Stomach (tissue), 19 donors: ENCODE measurements around the gene PAFAH1B1. TPM values are rescaled to one million over a fixed set of nuclear protein-coding genes. Genes with fewer than 3 reads are reported as not detected.
A peak's percentile ranks its signal among the peaks of the same experiment; 100 is the strongest.
"Not testable (repeated sequence)": the region's sequence is repeated elsewhere in the genome, so short reads cannot be mapped to it uniquely, and the experiment has no call there.

Experiments
- DNase-seq, 2 donors: peaks; one replicate each; pipeline versions ENCODE4 v3.0.0 to v3.0.0-alpha.2; 2013 to 2019
- H3K27ac ChIP-seq, 5 donors: fragments of 200-600 bp in 4 of 5; sonication (generic) in 4 of 5; one replicate each; pipeline ENCODE4 v1.5.1; 2013 to 2019; ENCODE audit warnings: mild to moderate bottlenecking in 1 of 5, moderate library complexity in 1 of 5
- H3K27me3 ChIP-seq, 3 donors: fragments of 200-600 bp; sonication (generic); one replicate each; pipeline ENCODE4 v1.5.1; 2017 to 2019; ENCODE audit warnings: mixed run types in 1 of 3
- H3K36me3 ChIP-seq, 4 donors: fragments of 200-600 bp; sonication (generic); 1 replicate in 3 of 4; 2 replicates in 1 of 4; pipeline ENCODE4 v1.5.1; 2016 to 2019
- H3K4me1 ChIP-seq, 4 donors: fragments of 200-600 bp; sonication (generic); one replicate each; pipeline ENCODE4 v1.5.1; 2016 to 2019
- H3K4me3 ChIP-seq, 4 donors: fragments of 200-600 bp; sonication (generic) in 3 of 4; one replicate each; pipeline ENCODE4 v1.5.1; 2016 to 2019; ENCODE audit warnings: mild to moderate bottlenecking in 1 of 4
- H3K9me3 ChIP-seq, 4 donors: fragments of 200-600 bp; sonication (generic); one replicate each; pipeline ENCODE4 v1.5.1; 2016 to 2019
- CTCF ChIP-seq, 7 experiments: fragments of 450-650 bp in 4 of 7; fragments of 200-600 bp in 3 of 7; sonication (generic) in 3 of 7; IDR thresholded peaks; one replicate each; pipeline ENCODE4 v1.5.1; 2016 to 2019; ENCODE audit warnings: antibody characterized with exemption in 7 of 7, control low read depth in 2 of 7, mild to moderate bottlenecking in 1 of 7
- EP300 ChIP-seq: sonication (generic); formaldehyde crosslinking; IDR thresholded peaks from one replicate; pipeline ENCODE4 v1.6.1; 2017; ENCODE audit warnings: antibody characterized with exemption
- POLR2A ChIP-seq, 4 donors: fragments of 450-650 bp; IDR thresholded peaks; one replicate each; pipeline ENCODE4 v1.6.1; 2016; ENCODE audit warnings: antibody characterized with exemption in 4 of 4, control low read depth in 2 of 4, mild to moderate bottlenecking in 1 of 4, moderate library complexity in 1 of 4
- POLR2AphosphoS5 ChIP-seq, 3 donors: sonication (generic); formaldehyde crosslinking; IDR thresholded peaks; one replicate each; pipeline ENCODE4 v1.6.1; 2016; ENCODE audit warnings: antibody characterized with exemption in 3 of 3
- WGBS, 5 donors: extraction: QIAGEN DNeasy Blood & Tissue Kit in 3 of 5; methylation state at CpG; one replicate each; pipeline versions ENCODE4 v1.1.5 to v1.1.7; 2013 to 2018; 5-methylcytosine and 5-hydroxymethylcytosine counted together
- intact Hi-C: fragments of 100-400 bp; cut with DNase I; formaldehyde crosslinking; loops from one replicate; pipeline ENCODE4 v1.15.1; 2023; ENCODE audit warnings: low total_unique reads
- long read RNA-seq, 10 donors: transcript quantifications; one replicate each; lab custom pipeline, GENCODE V29; 2026
- polyA plus RNA-seq, 3 donors: library from polyadenylated mRNA; stranded (reverse); fragments of 200-250 nt; gene quantifications; one replicate each; pipeline ENCODE4 v1.2.3, GENCODE V29; 2013
- total RNA-seq, 5 donors: library from RNA; depleted of rRNA; stranded (reverse); fragments of >200 nt; gene quantifications; one replicate each; pipeline versions ENCODE4 v1.1.0 to v1.2.3, GENCODE V29; 2014 to 2016
- donor health status: healthy with polysubstance abuse.
- donor health status: Bipolar disorder and iron deficiency.
- donor health status: healthy.

PAFAH1B1 gene
- total RNA-seq (100 to 1,000 TPM in 3 of 5 donors, 10 to 100 TPM in 2; 34.8 to 264 (median 170) TPM), polyA plus RNA-seq (10 to 100 TPM; 22.5 to 38.0 (median 28.4) TPM)
- long read RNA-seq, donor 1, full-length matches to known transcripts, result 14 of 29 reads
- long read RNA-seq, donor 1, partial matches to known transcripts, result 15 of 29 reads
- long read RNA-seq, donor 1, other reads (novel, unspliced or antisense), result 0 of 29 reads
- long read RNA-seq, donor 2, full-length matches to known transcripts, result 30 of 30 reads
- long read RNA-seq, donor 2, partial matches to known transcripts, result 0 of 30 reads
- long read RNA-seq, donor 2, other reads (novel, unspliced or antisense), result 0 of 30 reads
- long read RNA-seq, donor 3, full-length matches to known transcripts, result 11 of 11 reads
- long read RNA-seq, donor 3, partial matches to known transcripts, result 0 of 11 reads
- long read RNA-seq, donor 3, other reads (novel, unspliced or antisense), result 0 of 11 reads
- long read RNA-seq, donor 4, full-length matches to known transcripts, result 1 of 1 reads
- long read RNA-seq, donor 4, partial matches to known transcripts, result 0 of 1 reads
- long read RNA-seq, donor 4, other reads (novel, unspliced or antisense), result 0 of 1 reads
- long read RNA-seq, donor 5, full-length matches to known transcripts, result 26 of 56 reads
- long read RNA-seq, donor 5, partial matches to known transcripts, result 30 of 56 reads
- long read RNA-seq, donor 5, other reads (novel, unspliced or antisense), result 0 of 56 reads
- long read RNA-seq, donor 6, full-length matches to known transcripts, result 47 of 67 reads
- long read RNA-seq, donor 6, partial matches to known transcripts, result 20 of 67 reads
- long read RNA-seq, donor 6, other reads (novel, unspliced or antisense), result 0 of 67 reads
- long read RNA-seq, donor 7, full-length matches to known transcripts, result 16 of 16 reads
- long read RNA-seq, donor 7, partial matches to known transcripts, result 0 of 16 reads
- long read RNA-seq, donor 7, other reads (novel, unspliced or antisense), result 0 of 16 reads
- long read RNA-seq, donor 8, full-length matches to known transcripts, result 19 of 24 reads
- long read RNA-seq, donor 8, partial matches to known transcripts, result 5 of 24 reads
- long read RNA-seq, donor 8, other reads (novel, unspliced or antisense), result 0 of 24 reads
- long read RNA-seq, donor 9, full-length matches to known transcripts, result 26 of 26 reads
- long read RNA-seq, donor 9, partial matches to known transcripts, result 0 of 26 reads
- long read RNA-seq, donor 9, other reads (novel, unspliced or antisense), result 0 of 26 reads
- long read RNA-seq, donor 10, full-length matches to known transcripts, result 11 of 11 reads
- long read RNA-seq, donor 10, partial matches to known transcripts, result 0 of 11 reads
- long read RNA-seq, donor 10, other reads (novel, unspliced or antisense), result 0 of 11 reads

- peak; percentile 92 to 98 for DNase-seq
- intact Hi-C loops, result no loop called here
- Histone ChIP-seq H3K36me3 (no peaks in the 10 kb centered on the region), H3K27ac (peak within 1 kb of the TSS; percentile 98 to 100 (median 99)), H3K27me3 (no peaks in the 10 kb centered on the region), H3K9me3 (no peaks in the 10 kb centered on the region), H3K4me3 (peak within 1 kb of the TSS; percentile 82 to 92 (median 91)), H3K4me1 (peaks cover 17 to 49% (median 43%) of the 10 kb centered on the region in 4 donors)
- WGBS, 5 donors, result 0 to 1% (median 0%) methylated on average over 33 to 81 of the region's 86 CpGs
- TF ChIP-seq POLR2AphosphoS5 (IDR thresholded peaks at IDR 0.05) (peak; percentile 56 to 93 (median 79)), CTCF (IDR thresholded peaks at IDR 0.05) (peak in 1 of 7 experiments; percentile 7), POLR2A (IDR thresholded peaks at IDR 0.05) (no peak)
These were observed at the start of gene PAFAH1B1 for GRCh38 chr17:2592971-2593820. Gene PAFAH1B1, plus strand, starts transcription at chr17:2593654. Its CDS starts 44,635 bp downstream, at chr17:2638289.

- H3K27ac ChIP-seq, result no peak overlapping the region
- no peaks in the 10 kb centered on the region for H3K9me3 ChIP-seq
- no peak overlapping the region for H3K4me3 ChIP-seq
- 62 to 73% (median 71%) methylated on average over 7 of the region's 7 CpGs for WGBS, 5 donors
- TF ChIP-seq CTCF (IDR thresholded peaks at IDR 0.05), result no peak
- no peak for TF ChIP-seq POLR2A (IDR thresholded peaks at IDR 0.05)
- no peak for TF ChIP-seq EP300
- no peak for TF ChIP-seq POLR2AphosphoS5 (IDR thresholded peaks at IDR 0.05)
- DNase-seq, result peak; percentile 16 to 37
- peaks cover 0 to 7% (median 0%) of the 10 kb centered on the region in 3 donors for H3K27me3 ChIP-seq
- intact Hi-C loops, result no loop called here
- H3K36me3 ChIP-seq, result no peaks in the 10 kb centered on the region
- peaks cover 0 to 12% (median 3%) of the 10 kb centered on the region in 4 donors for H3K4me1 ChIP-seq
These were observed 48.1 kb upstream of the PAFAH1B1 start for GRCh38 chr17:2545393-2545792.

- 67 to 81% (median 76%) methylated on average over 9 of the region's 9 CpGs for WGBS, 5 donors
- TF ChIP-seq CTCF (IDR thresholded peaks at IDR 0.05), result no peak
- no peak for TF ChIP-seq EP300
- no peak for TF ChIP-seq POLR2AphosphoS5 (IDR thresholded peaks at IDR 0.05)
- no peak for TF ChIP-seq POLR2A (IDR thresholded peaks at IDR 0.05)
- Histone ChIP-seq H3K36me3 (no peaks in the 10 kb centered on the region), H3K9me3 (no peaks in the 10 kb centered on the region), H3K4me3 (no peak overlapping the region), H3K4me1 (peaks cover 0 to 12% (median 3%) of the 10 kb centered on the region in 4 donors), H3K27me3 (peaks cover 0 to 23% (median 0%) of the 10 kb centered on the region in 3 donors), H3K27ac (no peak overlapping the region)
- intact Hi-C loops, result no loop called here
- no peak for DNase-seq
These were observed 46.3 kb upstream of the PAFAH1B1 start for GRCh38 chr17:2547176-2547575.

DNA sequence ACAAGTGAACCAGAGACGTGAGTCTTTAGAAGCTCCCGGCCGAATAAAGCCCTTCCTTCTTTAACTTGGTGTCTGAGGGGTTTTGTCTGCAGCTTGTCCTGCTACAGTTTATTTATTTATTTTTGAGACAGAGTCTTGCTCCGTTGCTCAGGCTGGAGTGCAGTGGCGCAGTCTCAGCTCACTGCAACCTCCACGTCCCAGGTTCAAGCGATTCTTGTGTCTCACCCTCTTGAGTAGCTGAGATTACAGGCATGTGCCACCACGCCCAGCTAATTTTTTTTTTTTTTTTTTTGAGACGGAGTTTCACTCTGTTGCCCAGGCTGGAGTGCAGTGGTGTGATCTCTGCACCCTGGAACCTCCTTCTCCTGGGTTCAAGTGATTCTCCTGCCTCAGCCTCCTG lies 45.4 kb upstream of the PAFAH1B1 start:
- H3K4me3 ChIP-seq, H3K36me3 ChIP-seq, intact Hi-C loops, H3K9me3 ChIP-seq, H3K27ac ChIP-seq: not testable (repeated sequence)
- DNase-seq, result peak in 1 of 2 donors; percentile 31
- Histone ChIP-seq H3K27me3 (peaks cover 0 to 32% (median 0%) of the 10 kb centered on the region in 3 donors), H3K4me1 (peaks cover 0 to 12% (median 3%) of the 10 kb centered on the region in 4 donors)
- 49 to 59% (median 54%) methylated on average over 9 of the region's 9 CpGs for WGBS, 5 donors
